Skeletal muscle tissue (tissue), 4 donors: Measurements from ENCODE around the gene PNMA8A. TPM values are rescaled to one million over a fixed set of nuclear protein-coding genes. Genes with fewer than 3 reads are reported as not detected.

ENCODE experiments used
- H3K27ac ChIP-seq: one replicate; pipeline ENCODE4 v1.7.0; 2013; ENCODE audit warnings: mild to moderate bottlenecking, low read depth, low read length, inconsistent platforms
- H3K27me3 ChIP-seq, 3 donors: one replicate each; pipeline ENCODE4 v1.7.0; 2013; ENCODE audit warnings: low read length in 3 of 3; ENCODE audit not compliant: control insufficient read depth in 3 of 3, insufficient read depth in 3 of 3
- H3K36me3 ChIP-seq, 3 donors: one replicate each; pipeline ENCODE4 v1.7.0; 2013; ENCODE audit warnings: low read length in 3 of 3; ENCODE audit not compliant: control insufficient read depth in 3 of 3, insufficient read depth in 3 of 3
- H3K4me1 ChIP-seq, 3 donors: one replicate each; pipeline ENCODE4 v1.7.0; 2013; ENCODE audit warnings: low read length in 3 of 3, mild to moderate bottlenecking in 3 of 3; ENCODE audit not compliant: control insufficient read depth in 3 of 3, insufficient read depth in 3 of 3
- H3K4me3 ChIP-seq, 3 donors: one replicate each; pipeline ENCODE4 v1.7.0; 2013; ENCODE audit warnings: low read length in 3 of 3
- H3K9ac ChIP-seq, 3 donors: one replicate each; pipeline ENCODE4 v1.7.0; 2013; ENCODE audit warnings: low read length in 3 of 3, mild to moderate bottlenecking in 3 of 3, moderate library complexity in 2 of 3, low read depth in 1 of 3
- H3K9me3 ChIP-seq, 3 donors: one replicate each; pipeline ENCODE4 v1.7.0; 2013; ENCODE audit warnings: low read length in 3 of 3; ENCODE audit not compliant: control insufficient read depth in 3 of 3
- total RNA-seq: library from RNA; depleted of rRNA; stranded (reverse); fragments of >200 nt; gene quantifications from one replicate; pipeline ENCODE4 v1.2.3, GENCODE V29; 2014
- donor health status: Osteomylitis.

The PNMA8A gene
- total RNA-seq, 1 donor from 2014 or later: 21.4 TPM

GRCh38 chr19:46470376-46470775 lies 987 bp downstream of the PNMA8A start:
- H3K27ac ChIP-seq: peak overlapping the region; percentile 64
- H3K36me3 ChIP-seq: no peaks in the 10 kb centered on the region
- H3K9ac ChIP-seq: no peak overlapping the region
- H3K4me1 ChIP-seq: peaks cover 11 to 15% (median 14%) of the 10 kb centered on the region in 3 donors
- no peaks in the 10 kb centered on the region for H3K9me3 ChIP-seq
- H3K27me3 ChIP-seq: peaks cover 0 to 23% (median 2%) of the 10 kb centered on the region in 3 donors
- H3K4me3 ChIP-seq: peak overlapping the region in 1 of 3 donors; percentile 75

- peaks cover 11 to 15% (median 14%) of the 10 kb centered on the region in 3 donors for H3K4me1 ChIP-seq
- H3K36me3 ChIP-seq: no peaks in the 10 kb centered on the region
- no peak overlapping the region for H3K9ac ChIP-seq
- no peak overlapping the region for H3K27ac ChIP-seq
- peaks cover 0 to 23% (median 0%) of the 10 kb centered on the region in 3 donors for H3K27me3 ChIP-seq
- no peaks in the 10 kb centered on the region for H3K9me3 ChIP-seq
- H3K4me3 ChIP-seq: no peak overlapping the region
These were observed 1.7 kb downstream of the PNMA8A start for GRCh38 chr19:46469541-46470185.

- no peak overlapping the region for H3K4me3 ChIP-seq
- no peak overlapping the region for H3K27ac ChIP-seq
- peaks cover 6 to 9% (median 8%) of the 10 kb centered on the region in 3 donors for H3K4me1 ChIP-seq
- H3K36me3 ChIP-seq: no peaks in the 10 kb centered on the region
- peaks cover 0 to 6% (median 0%) of the 10 kb centered on the region in 3 donors for H3K27me3 ChIP-seq
- no peaks in the 10 kb centered on the region for H3K9me3 ChIP-seq
- H3K9ac ChIP-seq: no peak overlapping the region
These were observed 4.7 kb downstream of the PNMA8A start for GRCh38 chr19:46466536-46467196.

GRCh38 chr19:46463516-46463915 lies 7.8 kb downstream of the PNMA8A start:
- no peak overlapping the region for H3K4me3 ChIP-seq
- H3K36me3 ChIP-seq: no peaks in the 10 kb centered on the region
- no peak overlapping the region for H3K9ac ChIP-seq
- H3K27ac ChIP-seq: no peak overlapping the region
- H3K4me1 ChIP-seq: no peaks in the 10 kb centered on the region
- no peaks in the 10 kb centered on the region for H3K9me3 ChIP-seq
- H3K27me3 ChIP-seq: no peaks in the 10 kb centered on the region

GRCh38 chr19:46461537-46461936 lies 9.8 kb downstream of the PNMA8A start:
- Histone ChIP-seq H3K36me3 (no peaks in the 10 kb centered on the region), H3K9ac (no peak overlapping the region), H3K27ac (no peak overlapping the region), H3K4me3 (no peak overlapping the region), H3K4me1 (no peaks in the 10 kb centered on the region), H3K9me3 (no peaks in the 10 kb centered on the region), H3K27me3 (no peaks in the 10 kb centered on the region)

GRCh38 chr19:46460981-46461380 lies 10.4 kb downstream of the PNMA8A start:
- Histone ChIP-seq H3K9me3 (no peaks in the 10 kb centered on the region), H3K36me3 (no peaks in the 10 kb centered on the region), H3K4me1 (no peaks in the 10 kb centered on the region), H3K4me3 (no peak overlapping the region), H3K9ac (no peak overlapping the region), H3K27me3 (no peaks in the 10 kb centered on the region), H3K27ac (no peak overlapping the region)

GRCh38 chr19:46460055-46460454 lies 11.3 kb downstream of the PNMA8A start:
- no peak overlapping the region for H3K27ac ChIP-seq
- no peaks in the 10 kb centered on the region for H3K27me3 ChIP-seq
- no peaks in the 10 kb centered on the region for H3K9me3 ChIP-seq
- no peak overlapping the region for H3K4me3 ChIP-seq
- no peaks in the 10 kb centered on the region for H3K4me1 ChIP-seq
- H3K9ac ChIP-seq: no peak overlapping the region
- H3K36me3 ChIP-seq: no peaks in the 10 kb centered on the region

- H3K27ac ChIP-seq: no peak overlapping the region
- no peak overlapping the region for H3K4me3 ChIP-seq
- no peaks in the 10 kb centered on the region for H3K4me1 ChIP-seq
- H3K27me3 ChIP-seq: no peaks in the 10 kb centered on the region
- H3K9ac ChIP-seq: no peak overlapping the region
- H3K9me3 ChIP-seq: no peaks in the 10 kb centered on the region
- no peaks in the 10 kb centered on the region for H3K36me3 ChIP-seq
These were observed 14.4 kb downstream of the PNMA8A start for GRCh38 chr19:46456930-46457329.

GRCh38 chr19:46454244-46454643 lies 17.1 kb downstream of the PNMA8A start:
- no peaks in the 10 kb centered on the region for H3K9me3 ChIP-seq
- no peaks in the 10 kb centered on the region for H3K36me3 ChIP-seq
- H3K9ac ChIP-seq: no peak overlapping the region
- H3K27ac ChIP-seq: no peak overlapping the region
- peaks cover 0 to 4% (median 0%) of the 10 kb centered on the region in 3 donors for H3K4me1 ChIP-seq
- H3K27me3 ChIP-seq: no peaks in the 10 kb centered on the region
- H3K4me3 ChIP-seq: no peak overlapping the region

GRCh38 chr19:46453661-46454060 lies 17.7 kb downstream of the PNMA8A start:
- Histone ChIP-seq H3K36me3 (no peaks in the 10 kb centered on the region), H3K4me3 (no peak overlapping the region), H3K27me3 (no peaks in the 10 kb centered on the region), H3K9me3 (no peaks in the 10 kb centered on the region), H3K4me1 (peaks cover 0 to 4% (median 0%) of the 10 kb centered on the region in 3 donors), H3K27ac (no peak overlapping the region), H3K9ac (no peak overlapping the region)
